Measurements from ENCODE around the gene CCDC192. TPM values are rescaled to one million over a fixed set of nuclear protein-coding genes. Genes with fewer than 3 reads are reported as not detected.

Gene CCDC192
- total and polyA plus RNA-seq, 2 donors (not counting 3 experiments of a cell fraction or from before 2014, with no cell fraction given), result not detected

DNA sequence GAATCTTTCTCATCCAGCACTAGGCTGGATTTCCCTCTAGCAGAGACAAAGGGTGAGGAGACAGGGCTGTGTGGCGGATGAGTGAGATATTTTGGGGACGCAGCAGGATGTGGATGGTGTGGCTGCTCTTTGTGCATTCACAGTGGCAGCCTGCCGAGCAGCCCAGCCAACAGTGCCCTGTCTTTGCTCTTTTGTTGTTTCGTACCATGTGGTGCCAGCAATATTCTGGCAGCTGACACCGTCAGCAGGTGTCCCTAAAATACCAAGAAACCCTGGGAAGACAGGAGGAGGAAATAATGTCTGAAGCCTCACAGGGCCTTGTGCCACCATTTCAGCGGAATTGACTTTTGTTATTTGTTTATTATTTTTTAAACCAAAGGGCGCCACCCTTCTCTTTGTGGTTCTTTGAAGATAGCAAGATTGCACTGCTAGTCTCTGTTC lies 141.4 kb downstream of the CCDC192 start:
- no peaks in the 10 kb centered on the region for H3K4me1 ChIP-seq (ENCODE audit: control insufficient read depth, extremely low read depth, insufficient read depth, low read length)
- FAIRE-seq (no peak), DNase-seq (ENCODE audit: low read depth, low spot score) (no peak)
- dilution Hi-C loops (cut with MboI; ENCODE audit: extremely low pct_ligation_motif_present, low sequenced_read_pairs), result no loop called here
- no peaks in the 10 kb centered on the region for H4K20me1 ChIP-seq (replicated peaks; ENCODE audit: control insufficient read depth, extremely low read depth, insufficient read depth, low read length)
- no peak overlapping the region for H3K4me3 ChIP-seq (replicated peaks in 1 of 3; ENCODE audit: insufficient read depth in 1 of 3, low read depth in 1 of 3, low read length in 3 of 3)
- no peaks in the 10 kb centered on the region for H3K9me3 ChIP-seq (replicated peaks; ENCODE audit: control insufficient read depth, insufficient read depth, low read length)
- H3K27me3 ChIP-seq (ENCODE audit: control insufficient read depth in 2 of 2, insufficient read depth in 2 of 2, low read length in 2 of 2), result no peaks in the 10 kb centered on the region
- no peak overlapping the region for H2AFZ ChIP-seq (ENCODE audit: low read depth, low read length)
- TF ChIP-seq POLR2AphosphoS5 (IDR thresholded peaks at IDR 0.05; ENCODE audit: insufficient read depth, low read depth, low read length), result no peak
- TF ChIP-seq EZH2 (IDR thresholded peaks at IDR 0.05; ENCODE audit: borderline replicate concordance, low read depth, low read length, severe bottlenecking), result no peak
- no peak for TF ChIP-seq MYC (IDR thresholded peaks at IDR 0.05; ENCODE audit: low read depth, low read length)
- TF ChIP-seq, protein P1, sequence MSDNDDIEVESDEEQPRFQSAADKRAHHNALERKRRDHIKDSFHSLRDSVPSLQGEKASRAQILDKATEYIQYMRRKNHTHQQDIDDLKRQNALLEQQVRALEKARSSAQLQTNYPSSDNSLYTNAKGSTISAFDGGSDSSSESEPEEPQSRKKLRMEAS (IDR thresholded peaks at IDR 0.05; ENCODE audit: insufficient read depth, insufficient read length), result no peak
- TF ChIP-seq CTCF (IDR thresholded peaks at IDR 0.05; ENCODE audit: extremely low read depth in 1 of 2, insufficient read depth in 1 of 2, low read depth in 1 of 2, low read length in 2 of 2), result no peak
- no peak for TF ChIP-seq FOS (IDR thresholded peaks at IDR 0.05; ENCODE audit: borderline replicate concordance, insufficient read depth, low read length)
- no peak for TF ChIP-seq JUN (IDR thresholded peaks at IDR 0.05; ENCODE audit: borderline replicate concordance, insufficient read depth, insufficient read length, low read depth)
- no peak for TF ChIP-seq GATA2 (IDR thresholded peaks at IDR 0.05; ENCODE audit: insufficient read depth, insufficient read length, low read depth, low read length)
- no peak for TF ChIP-seq POLR2A (IDR thresholded peaks at IDR 0.05; ENCODE audit: low read depth, low read length)
- H3K9me1 ChIP-seq (replicated peaks; ENCODE audit: control insufficient read depth, extremely low read depth, insufficient read depth, low read length), result no peaks in the 10 kb centered on the region
- BruUV-seq (replicated peaks), result no TSS peak
- ChIA-PET CTCF (interaction anchor here (1.4 kb wide), 1 partner anchor 12 kb away, joined by 5 read pairs; no protein-coding TSS in a partner anchor), POLR2A (no interaction called here)
- intact Hi-C loops (cut with micrococcal nuclease), result no loop called here
- no peak overlapping the region for H3K9ac ChIP-seq (replicated peaks; ENCODE audit: extremely low read depth, insufficient read depth, low read length)
- H3K4me2 ChIP-seq (ENCODE audit: insufficient read depth, low read length), result no peak overlapping the region
- H3K27ac ChIP-seq (ENCODE audit: insufficient read depth, low read depth, low read length), result no peak overlapping the region
- no peaks in the 10 kb centered on the region for H3K36me3 ChIP-seq (ENCODE audit: control insufficient read depth in 2 of 2, extremely low read depth in 1 of 2, insufficient read depth in 2 of 2, low read length in 2 of 2)
- no peaks in the 10 kb centered on the region for H3K79me2 ChIP-seq (ENCODE audit: control insufficient read depth, insufficient read depth, low read length)

All from endothelial cell of umbilical vein (primary cell).